ENCODE results near the gene LMAN2.
"Not testable (repeated sequence)": the region's sequence is repeated elsewhere in the genome, so short reads cannot be mapped to it uniquely, and the experiment has no call there.

LMAN2 gene

GRCh38 chr5:177378884-177379883 is 27.7 kb upstream of the LMAN2 start:
- DNase-seq (ENCODE audit: extremely low read depth in 1 of 2, low read depth in 1 of 2) = no peak

DNA sequence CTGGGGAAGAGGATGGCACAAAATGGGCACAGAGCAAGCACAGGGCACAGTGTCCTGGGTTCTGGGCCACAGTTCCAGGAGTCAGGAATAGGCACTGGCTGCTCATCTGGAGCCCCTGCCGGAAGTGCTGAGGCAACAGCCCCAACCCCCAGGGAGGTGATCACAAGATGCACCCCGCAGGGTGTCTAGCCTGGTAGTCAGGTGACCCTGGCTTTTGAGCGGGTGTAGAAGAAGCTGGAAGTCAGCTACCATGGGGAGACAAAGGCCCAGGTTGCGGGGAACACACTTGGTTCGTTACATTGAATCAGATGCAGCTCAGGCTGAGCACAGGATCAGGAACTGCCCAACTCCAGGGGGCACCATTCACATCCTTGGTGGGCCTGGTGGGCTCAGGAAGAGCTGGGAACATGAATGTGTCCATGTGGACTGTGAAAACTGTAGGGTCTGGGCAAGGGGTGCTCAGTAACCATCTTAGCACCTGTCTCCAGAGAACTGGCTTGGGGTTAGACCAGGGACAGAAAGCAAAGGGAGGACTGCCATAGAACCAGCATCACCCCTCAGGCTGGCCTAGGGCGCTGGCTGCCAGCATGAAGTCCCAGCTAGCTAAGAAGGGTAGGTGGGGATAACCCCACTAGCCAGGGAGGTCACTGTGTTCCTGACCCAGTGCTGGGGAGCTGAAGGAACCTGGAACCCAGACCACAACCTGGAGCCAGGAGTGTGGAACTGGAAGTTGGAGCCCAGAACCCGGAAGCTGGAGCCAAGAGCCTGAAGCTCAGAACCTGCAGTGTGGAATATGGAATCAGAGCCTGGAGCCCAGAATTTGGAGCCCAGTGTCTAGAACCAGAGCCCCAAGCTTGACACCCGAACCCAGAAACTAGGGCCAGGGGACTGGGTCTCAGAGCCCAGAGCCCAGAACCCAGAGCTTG is 26.6 kb upstream of the LMAN2 start:
- no peak for DNase-seq (ENCODE audit: extremely low read depth in 1 of 2, low read depth in 1 of 2)

DNA sequence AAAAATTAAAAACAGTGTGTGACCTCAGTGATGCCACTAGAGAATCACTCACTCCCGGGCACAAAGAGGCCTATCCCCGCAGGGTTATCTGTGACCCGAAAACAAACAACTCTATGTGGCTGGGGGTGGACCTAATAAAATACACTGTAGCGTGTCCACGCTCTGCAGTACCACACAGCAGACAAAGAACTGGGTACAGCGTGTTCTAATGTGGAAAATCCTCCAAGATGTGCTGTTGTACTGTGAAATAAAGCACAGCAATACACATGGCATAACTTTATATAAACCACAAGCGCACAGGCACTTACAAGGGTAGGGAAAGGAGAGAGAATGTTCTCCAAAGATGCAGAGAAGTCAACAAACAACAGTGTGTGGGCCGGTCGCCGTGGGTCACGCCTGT is 24.6 kb upstream of the LMAN2 start:
- no peak for DNase-seq (ENCODE audit: extremely low read depth in 1 of 2, low read depth in 1 of 2)

- DNase-seq (ENCODE audit: extremely low read depth in 1 of 2, low read depth in 1 of 2) = not testable (repeated sequence)
Measured at GRCh38 chr5:177375516-177375915, 24.0 kb upstream of the LMAN2 start.

DNA sequence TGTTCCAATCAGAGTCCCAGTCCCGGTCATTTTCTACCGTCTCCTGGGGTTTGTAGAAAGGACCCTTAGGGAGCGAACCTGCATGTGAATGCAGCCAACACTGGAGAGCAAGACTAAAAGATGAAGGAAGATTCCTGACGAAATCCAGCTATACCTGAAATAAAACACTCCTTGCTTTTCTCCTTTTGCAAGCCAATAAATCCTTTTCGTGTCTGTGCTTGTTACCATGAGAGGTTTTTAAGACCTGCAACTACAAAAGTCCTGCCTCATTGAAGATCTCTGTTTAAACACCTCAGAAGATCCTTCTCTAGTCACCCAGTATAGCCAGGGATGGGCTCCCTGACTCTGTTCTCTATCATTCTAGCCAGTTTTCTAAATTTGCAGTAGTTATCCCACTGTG is 22.7 kb upstream of the LMAN2 start:
- no peak for DNase-seq (ENCODE audit: extremely low read depth in 1 of 2, low read depth in 1 of 2)

- no peak for DNase-seq (ENCODE audit: extremely low read depth in 1 of 2, low read depth in 1 of 2)
Measured at GRCh38 chr5:177373806-177374205, 22.3 kb upstream of the LMAN2 start.

- DNase-seq (ENCODE audit: extremely low read depth in 1 of 2, low read depth in 1 of 2) = no peak
Measured at GRCh38 chr5:177372910-177373309, 21.4 kb upstream of the LMAN2 start.

DNA sequence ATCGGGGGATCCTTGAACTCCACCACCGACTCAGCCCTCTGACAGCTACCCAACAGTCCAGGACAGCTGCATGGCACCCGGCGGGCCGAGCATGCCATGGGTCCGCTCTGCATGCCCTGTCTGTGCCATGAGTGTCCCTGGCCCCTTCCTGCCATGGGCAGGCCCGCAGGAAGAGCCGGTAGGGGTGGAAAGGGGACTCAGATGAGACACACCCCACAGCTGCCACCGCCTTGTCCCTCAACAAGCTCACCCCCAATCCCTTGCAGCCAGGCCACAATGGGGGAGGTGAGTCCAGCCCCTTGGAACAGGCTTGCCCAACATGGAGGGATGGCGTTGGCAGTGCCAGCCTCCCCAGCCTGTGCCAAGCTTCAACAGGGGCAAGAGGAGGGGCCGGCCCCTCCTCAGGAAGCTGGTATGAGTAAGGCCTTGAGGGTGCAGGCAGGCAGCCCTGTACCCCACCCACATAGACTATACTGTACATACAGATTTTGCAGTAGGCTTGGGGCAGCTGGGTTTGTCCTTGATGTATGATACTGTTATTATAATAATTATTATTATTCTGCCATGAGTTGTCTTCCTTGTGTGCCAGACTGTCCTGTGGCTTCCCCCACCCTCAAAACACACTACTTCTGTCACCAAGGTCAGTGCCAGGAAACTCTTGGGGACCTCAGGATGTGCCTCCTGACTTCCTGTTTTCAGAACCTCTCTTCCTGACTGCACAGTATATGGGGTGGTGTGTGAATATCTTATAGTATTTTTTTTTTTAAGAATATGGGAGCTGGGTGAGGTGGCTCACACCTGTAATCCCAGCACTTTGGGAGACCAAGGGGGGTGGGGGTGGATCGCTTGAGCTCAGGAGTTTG is 20.8 kb upstream of the LMAN2 start:
- DNase-seq (ENCODE audit: extremely low read depth in 1 of 2, low read depth in 1 of 2) = no peak

DNA sequence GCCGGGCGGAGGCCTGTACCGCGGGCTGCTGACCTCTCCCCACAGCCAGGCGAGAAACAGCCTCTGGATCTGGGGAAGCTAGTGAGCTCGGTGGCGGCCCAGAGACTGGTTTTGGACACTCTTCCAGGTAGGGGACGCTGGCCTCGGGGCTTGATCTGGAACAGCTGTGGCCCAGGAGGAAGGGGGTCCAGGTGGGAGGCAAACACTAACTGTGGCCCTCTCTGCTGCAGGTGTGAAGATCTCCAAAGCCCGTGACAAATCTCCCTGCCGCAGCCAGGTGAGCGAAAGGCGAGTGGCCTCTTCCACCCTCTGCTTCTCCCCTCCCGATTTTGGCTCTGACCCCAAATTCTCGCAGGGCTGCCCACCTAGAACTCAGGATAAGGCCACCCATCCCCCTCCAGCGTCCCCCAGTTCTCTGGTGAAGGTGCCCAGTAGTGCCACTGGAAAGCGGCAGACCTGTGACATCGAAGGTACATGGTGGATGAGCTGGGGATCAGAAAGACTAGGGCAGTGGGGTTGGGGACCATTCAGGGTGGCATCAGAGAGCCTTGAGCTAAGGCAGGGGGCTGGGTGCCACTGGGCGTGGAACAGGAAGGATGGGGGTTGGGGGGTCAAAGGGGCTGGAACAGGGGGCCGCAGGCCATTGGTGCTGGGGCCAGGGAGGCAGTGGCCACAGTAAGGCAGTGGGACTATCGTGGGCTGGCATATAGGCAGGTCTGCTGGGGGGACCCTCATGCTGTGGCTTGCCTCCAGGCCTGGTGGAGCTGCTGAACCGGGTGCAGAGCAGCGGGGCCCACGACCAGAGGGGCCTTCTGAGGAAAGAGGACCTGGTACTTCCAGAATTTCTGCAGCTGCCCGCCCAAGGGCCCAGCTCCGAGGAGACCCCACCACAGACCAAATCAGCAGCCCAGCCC is 19.9 kb upstream of the LMAN2 start:
- no peak for DNase-seq (ENCODE audit: extremely low read depth in 1 of 2, low read depth in 1 of 2)

GRCh38 chr5:177370488-177371119 is 19.1 kb upstream of the LMAN2 start:
- peak in 1 of 2 donors; percentile 46 for DNase-seq (ENCODE audit: extremely low read depth in 1 of 2, low read depth in 1 of 2)

- no peak for DNase-seq (ENCODE audit: extremely low read depth in 1 of 2, low read depth in 1 of 2)
Measured at GRCh38 chr5:177369645-177370440, 18.4 kb upstream of the LMAN2 start.

GRCh38 chr5:177368869-177369644 is 17.6 kb upstream of the LMAN2 start:
- DNase-seq (ENCODE audit: extremely low read depth in 1 of 2, low read depth in 1 of 2) = no peak

- DNase-seq (ENCODE audit: extremely low read depth in 1 of 2, low read depth in 1 of 2) = no peak
Measured at GRCh38 chr5:177367981-177368868, 16.8 kb upstream of the LMAN2 start.

- no peak for DNase-seq (ENCODE audit: extremely low read depth in 1 of 2, low read depth in 1 of 2)
Measured at GRCh38 chr5:177367323-177367848, 15.9 kb upstream of the LMAN2 start.

DNA sequence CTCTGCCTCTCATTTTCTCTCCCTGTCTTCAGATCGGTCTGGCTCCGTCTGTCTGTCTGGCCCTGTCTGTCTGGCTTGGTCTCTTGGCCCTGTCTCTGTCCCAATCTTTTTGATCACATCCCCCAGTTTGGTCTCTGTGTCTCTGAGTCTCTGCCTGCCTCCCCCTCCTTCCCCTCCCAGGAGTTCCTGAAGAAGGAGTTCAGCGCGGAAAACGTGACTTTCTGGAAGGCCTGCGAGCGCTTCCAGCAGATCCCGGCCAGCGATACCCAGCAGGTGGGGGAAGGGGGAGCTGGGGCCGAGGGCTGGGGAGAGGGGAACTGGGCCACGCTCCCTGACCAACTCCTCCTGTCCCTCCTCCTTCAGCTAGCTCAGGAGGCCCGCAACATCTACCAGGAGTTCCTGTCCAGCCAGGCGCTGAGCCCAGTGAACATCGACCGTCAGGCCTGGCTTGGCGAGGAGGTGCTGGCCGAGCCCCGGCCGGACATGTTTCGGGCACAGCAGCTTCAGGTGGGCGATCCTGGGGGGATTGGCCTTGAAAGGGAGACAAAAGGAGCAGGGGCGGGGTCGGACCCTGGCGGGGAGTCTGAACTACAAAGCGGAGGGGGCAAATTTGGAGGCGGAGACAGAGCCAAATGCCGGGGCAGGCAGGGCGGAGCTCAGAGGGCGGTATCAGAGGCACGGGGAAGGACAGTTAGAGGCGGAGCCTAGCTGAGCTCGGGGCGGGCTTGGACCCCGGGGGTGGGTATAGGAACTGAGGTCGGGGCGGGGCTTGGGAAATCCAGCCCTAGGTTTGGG is 15.3 kb upstream of the LMAN2 start:
- DNase-seq (ENCODE audit: extremely low read depth in 1 of 2, low read depth in 1 of 2) = no peak

Measured in activated CD8-positive, alpha-beta memory T cell treated with anti-CD3 and anti-CD28 coated beads for 1 hour (primary cell).